Cardiac muscle cell (in vitro differentiated cells and primary cell): ENCODE measurements around the gene ATP2B1. TPM values are rescaled to one million over a fixed set of nuclear protein-coding genes. Genes with fewer than 3 reads are reported as not detected.

Experiments used
- DNase-seq, 2 donors: peaks; one replicate each; pipeline versions ENCODE4 v3.0.0 to v3.0.0-alpha.2; 2010 to 2017; ENCODE audit warnings: low read depth in 1 of 2, low spot score in 1 of 2
- H3K27ac ChIP-seq: fragments of 200-600 bp; sonication (generic); 2 replicates; pipeline ENCODE4 v1.5.1; 2016
- H3K27me3 ChIP-seq: fragments of 200-600 bp; sonication (generic); 2 replicates; pipeline ENCODE4 v1.6.0; 2016; ENCODE audit warnings: control low read depth
- H3K36me3 ChIP-seq: fragments of 200-600 bp; sonication (generic); 2 replicates; pipeline ENCODE4 v1.5.1; 2016; ENCODE audit warnings: control low read depth
- H3K4me1 ChIP-seq: fragments of 200-600 bp; sonication (generic); 2 replicates; pipeline ENCODE4 v1.8.1; 2017; ENCODE audit warnings: low read depth, mild to moderate bottlenecking, mixed run types
- H3K4me3 ChIP-seq: fragments of 200-600 bp; sonication (generic); 2 replicates; pipeline ENCODE4 v1.5.1; 2016; ENCODE audit warnings: mild to moderate bottlenecking
- H3K9me3 ChIP-seq: fragments of 200-600 bp; sonication (generic); 2 replicates; pipeline ENCODE4 v1.5.1; 2017; ENCODE audit warnings: low read depth, mild to moderate bottlenecking, control low read depth
- CTCF ChIP-seq: IDR thresholded peaks from 2 replicates; pipeline ENCODE4 v1.5.1; 2012; ENCODE audit warnings: low read depth, mild to moderate bottlenecking, low read length
- polyA plus RNA-seq: library from polyadenylated mRNA; unstranded; fragments of >200 nt; fragmentation: Nextera tagmentation; extraction: Ambion mirVana; gene quantifications from 2 replicates; pipeline ENCODE4 v1.2.1, GENCODE V29; 2016
- total RNA-seq: library from RNA; depleted of rRNA; stranded (reverse); fragments of >200 nt; gene quantifications from 2 replicates; pipeline ENCODE4 v1.2.3, GENCODE V29; 2016

ATP2B1 gene
- total and polyA plus RNA-seq, 2 experiments from 2014 or later: 29.0 to 41.5 TPM

- no peak for TF ChIP-seq CTCF
- Histone ChIP-seq H3K27me3 (no peaks in the 10 kb centered on the region), H3K27ac (no peak overlapping the region), H3K9me3 (no peaks in the 10 kb centered on the region), H3K36me3 (no peaks in the 10 kb centered on the region), H3K4me1 (peaks cover 15% of the 10 kb centered on the region), H3K4me3 (no peak overlapping the region)
- no peak for DNase-seq
Observed at GRCh38 chr12:89689306-89689705, 19.3 kb downstream of the ATP2B1 start.

- DNase-seq: no peak
- no peak for TF ChIP-seq CTCF
Observed at GRCh38 chr12:89686311-89686710, 22.3 kb downstream of the ATP2B1 start.

DNA sequence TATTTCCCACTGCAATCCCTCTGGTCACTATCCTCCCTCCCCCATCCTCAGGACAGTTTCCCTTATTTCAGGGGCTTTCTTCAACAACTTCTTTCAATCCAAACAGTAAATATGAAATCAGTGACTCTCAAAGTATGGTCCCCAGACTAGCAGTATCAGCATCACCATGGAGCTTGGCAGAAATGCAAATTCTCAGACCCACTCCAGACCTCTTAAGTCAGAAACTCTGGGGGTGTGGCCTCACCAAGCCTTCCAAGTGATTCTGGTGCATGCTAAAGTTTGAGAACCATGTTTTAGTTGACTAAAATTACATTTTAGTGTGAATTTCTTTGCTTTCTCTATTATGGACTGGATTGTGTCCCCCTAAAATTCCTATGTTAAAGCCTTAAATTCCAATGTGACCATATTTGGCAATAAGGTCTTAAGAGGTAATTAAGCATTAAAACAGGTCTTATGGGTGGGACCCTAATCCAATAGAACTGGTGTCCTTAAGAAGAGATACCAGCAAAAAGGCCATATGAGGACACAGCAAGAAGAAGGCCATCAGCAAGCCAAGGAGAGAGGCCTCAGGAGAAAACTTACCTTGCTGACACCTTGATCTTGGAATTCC lies 23.2 kb downstream of the ATP2B1 start:
- TF ChIP-seq CTCF: no peak
- no peaks in the 10 kb centered on the region for H3K36me3 ChIP-seq

More at GRCh38 chr12:89686311-89686710, 22.3 kb downstream of the ATP2B1 start:
- H3K27me3 ChIP-seq: no peaks in the 10 kb centered on the region
- H3K36me3 ChIP-seq: no peaks in the 10 kb centered on the region
- no peak overlapping the region for H3K27ac ChIP-seq
- H3K4me1 ChIP-seq: peaks cover 6% of the 10 kb centered on the region
- H3K9me3 ChIP-seq: no peaks in the 10 kb centered on the region
- no peak overlapping the region for H3K4me3 ChIP-seq

DNA sequence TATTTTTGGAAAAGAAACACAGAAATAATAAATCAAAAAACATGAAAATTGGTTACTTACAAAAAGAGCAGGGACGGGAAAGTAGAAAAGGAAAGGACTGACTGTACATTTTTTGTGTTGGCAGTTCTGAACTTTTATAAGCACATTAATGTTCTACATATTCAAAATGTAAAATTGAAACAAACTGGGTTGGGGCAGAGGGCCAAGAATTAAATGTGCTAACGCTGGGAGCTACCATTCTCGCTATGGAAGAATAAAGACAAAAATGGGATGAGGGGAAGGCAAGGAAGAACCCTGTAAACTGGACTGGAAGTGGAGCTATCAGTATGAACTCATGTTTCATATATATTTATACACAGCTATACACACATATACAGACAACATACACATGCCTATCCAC lies 24.5 kb downstream of the ATP2B1 start:
- Histone ChIP-seq H3K4me3 (no peak overlapping the region), H3K4me1 (peaks cover 6% of the 10 kb centered on the region)

More for the DNA sequence above, 23.2 kb downstream of the ATP2B1 start:
- H3K9me3 ChIP-seq: no peaks in the 10 kb centered on the region
- DNase-seq: no peak
- H3K27me3 ChIP-seq: no peaks in the 10 kb centered on the region
- H3K4me3 ChIP-seq: no peak overlapping the region
- H3K4me1 ChIP-seq: peaks cover 6% of the 10 kb centered on the region
- H3K27ac ChIP-seq: no peak overlapping the region

GRCh38 chr12:89682284-89682683 lies 26.4 kb downstream of the ATP2B1 start:
- no peaks in the 10 kb centered on the region for H3K27me3 ChIP-seq
- no peak overlapping the region for H3K27ac ChIP-seq
- no peak for TF ChIP-seq CTCF
- no peak overlapping the region for H3K4me3 ChIP-seq
- peaks cover 4% of the 10 kb centered on the region for H3K4me1 ChIP-seq
- DNase-seq: no peak
- H3K9me3 ChIP-seq: no peaks in the 10 kb centered on the region
- H3K36me3 ChIP-seq: no peaks in the 10 kb centered on the region

More for the DNA sequence above, 24.5 kb downstream of the ATP2B1 start:
- H3K27me3 ChIP-seq: no peaks in the 10 kb centered on the region
- H3K36me3 ChIP-seq: no peaks in the 10 kb centered on the region
- TF ChIP-seq CTCF: no peak
- no peak for DNase-seq
- no peaks in the 10 kb centered on the region for H3K9me3 ChIP-seq
- no peak overlapping the region for H3K27ac ChIP-seq

DNA sequence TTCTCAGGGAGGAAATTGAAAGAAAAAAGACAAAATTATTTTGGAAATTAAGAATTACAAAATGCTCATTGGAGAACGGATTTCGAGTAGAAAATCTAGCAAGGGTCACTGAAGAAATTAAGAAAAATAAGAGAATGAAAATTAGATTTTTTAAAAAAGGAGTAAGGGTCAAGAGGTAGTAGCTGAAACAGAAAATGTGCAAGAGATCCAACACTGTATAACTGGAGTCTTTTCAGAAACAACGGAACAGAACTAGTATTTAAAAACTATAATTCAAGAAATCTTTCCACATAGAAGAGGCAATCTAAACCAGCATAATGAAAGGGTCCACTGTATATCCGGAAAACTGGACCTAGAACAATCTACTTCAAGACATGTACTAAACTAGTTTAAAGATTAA lies 28.2 kb downstream of the ATP2B1 start:
- Histone ChIP-seq H3K4me3 (no peak overlapping the region), H3K27me3 (no peaks in the 10 kb centered on the region), H3K4me1 (peaks cover 4% of the 10 kb centered on the region), H3K27ac (no peak overlapping the region), H3K36me3 (no peaks in the 10 kb centered on the region), H3K9me3 (no peaks in the 10 kb centered on the region)
- no peak for DNase-seq
- TF ChIP-seq CTCF: no peak
